ENCODE data around the gene FBXW9. TPM values are rescaled to one million over a fixed set of nuclear protein-coding genes. Genes with fewer than 3 reads are reported as not detected.

The FBXW9 gene
- total and polyA plus RNA-seq, 2 of the 13 experiments (the other 11 are each of a cell fraction or from before 2014, with no cell fraction given): 5.7 to 6.1 TPM

- no peak for TF ChIP-seq HNF4G (IDR thresholded peaks at IDR 0.05; ENCODE audit: borderline replicate concordance, low read depth, low read length)
- no peak for TF ChIP-seq HNF4G (CRISPR knock-in tag; IDR thresholded peaks at IDR 0.05; ENCODE audit: borderline replicate concordance, low read depth)
- TF ChIP-seq TBP (CRISPR knock-in tag; IDR thresholded peaks at IDR 0.05): no peak
- no peak for TF ChIP-seq HBP1 (CRISPR knock-in tag; IDR thresholded peaks at IDR 0.05; ENCODE audit: low read depth)
- TF ChIP-seq ZNF558 (CRISPR knock-in tag; IDR thresholded peaks at IDR 0.05; ENCODE audit: borderline replicate concordance): no peak
- TF ChIP-seq ZNF318 (CRISPR knock-in tag; IDR thresholded peaks at IDR 0.05): no peak
- TF ChIP-seq POGK (CRISPR knock-in tag; conservative IDR thresholded peaks at IDR 0.05): no peak
- no peak for TF ChIP-seq ZNF570 (CRISPR knock-in tag; IDR thresholded peaks at IDR 0.05; ENCODE audit: borderline replicate concordance)
- TF ChIP-seq SNAPC5 (CRISPR knock-in tag; IDR thresholded peaks at IDR 0.05; ENCODE audit: borderline replicate concordance): no peak
- TF ChIP-seq YY1 (IDR thresholded peaks at IDR 0.05; ENCODE audit: insufficient read depth, insufficient replicate concordance, low read depth, low read length): peak; percentile 13
Observed at GRCh38 chr19:12676384-12676792, 20.0 kb downstream of the FBXW9 start (continued).
